ENCODE results near the gene TMEM106B. TPM values are rescaled to one million over a fixed set of nuclear protein-coding genes. Genes with fewer than 3 reads are reported as not detected.

TMEM106B gene
- total and polyA plus RNA-seq, 12 donors, result 10.7 to 308 (median 92.9) TPM

GRCh38 chr7:12210179-12211053, 678 bp upstream of the TMEM106B start:
- Histone ChIP-seq H3K4me1 (replicated peaks in 1 of 2) (peaks cover 16 to 20% of the 10 kb centered on the region in 2 donors), H3K4me3 (peak overlapping the region; percentile 20 to 80 (median 52)), H3K36me3 (replicated peaks in 1 of 2) (peaks cover 0 to 3% of the 10 kb centered on the region in 2 donors), H3K9me3 (replicated peaks in 1 of 3) (no peaks in the 10 kb centered on the region), H3K27ac (peak overlapping the region; percentile 81 to 97 (median 95)), H3K27me3 (no peaks in the 10 kb centered on the region)
- WGBS, 4 donors, result 1 to 3% (median 1%) methylated on average over 23 to 26 of the region's 26 CpGs
- intact Hi-C loops (cut with DNase I), result no loop called here
- peak; percentile 34 to 74 (median 57) for DNase-seq
- TF ChIP-seq, protein P1, sequence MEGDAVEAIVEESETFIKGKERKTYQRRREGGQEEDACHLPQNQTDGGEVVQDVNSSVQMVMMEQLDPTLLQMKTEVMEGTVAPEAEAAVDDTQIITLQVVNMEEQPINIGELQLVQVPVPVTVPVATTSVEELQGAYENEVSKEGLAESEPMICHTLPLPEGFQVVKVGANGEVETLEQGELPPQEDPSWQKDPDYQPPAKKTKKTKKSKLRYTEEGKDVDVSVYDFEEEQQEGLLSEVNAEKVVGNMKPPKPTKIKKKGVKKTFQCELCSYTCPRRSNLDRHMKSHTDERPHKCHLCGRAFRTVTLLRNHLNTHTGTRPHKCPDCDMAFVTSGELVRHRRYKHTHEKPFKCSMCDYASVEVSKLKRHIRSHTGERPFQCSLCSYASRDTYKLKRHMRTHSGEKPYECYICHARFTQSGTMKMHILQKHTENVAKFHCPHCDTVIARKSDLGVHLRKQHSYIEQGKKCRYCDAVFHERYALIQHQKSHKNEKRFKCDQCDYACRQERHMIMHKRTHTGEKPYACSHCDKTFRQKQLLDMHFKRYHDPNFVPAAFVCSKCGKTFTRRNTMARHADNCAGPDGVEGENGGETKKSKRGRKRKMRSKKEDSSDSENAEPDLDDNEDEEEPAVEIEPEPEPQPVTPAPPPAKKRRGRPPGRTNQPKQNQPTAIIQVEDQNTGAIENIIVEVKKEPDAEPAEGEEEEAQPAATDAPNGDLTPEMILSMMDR (IDR thresholded peaks at IDR 0.05), result no peak
- no peak for TF ChIP-seq POLR2A (IDR thresholded peaks at IDR 0.05)

GRCh38 chr7:12211711-12212485, 804 bp downstream of the TMEM106B start:
- Histone ChIP-seq H3K27me3 (no peaks in the 10 kb centered on the region), H3K36me3 (replicated peaks in 1 of 2) (peaks cover 0 to 5% of the 10 kb centered on the region in 2 donors), H3K27ac (peak overlapping the region; percentile 81 to 97 (median 95)), H3K4me1 (replicated peaks in 1 of 2) (peaks cover 16 to 20% of the 10 kb centered on the region in 2 donors), H3K9me3 (replicated peaks in 1 of 3) (no peaks in the 10 kb centered on the region), H3K4me3 (peak overlapping the region; percentile 20 to 80 (median 56))
- TF ChIP-seq, protein P1 (IDR thresholded peaks at IDR 0.05), result no peak
- TF ChIP-seq POLR2A (IDR thresholded peaks at IDR 0.05), result peak in 1 of 2 donors; percentile 44
- intact Hi-C loops (cut with DNase I), result no loop called here
- 7 to 16% (median 13%) methylated on average over 9 of the region's 9 CpGs for WGBS, 4 donors
- DNase-seq, result peak in 6 of 7 donors; percentile 21 to 38 (median 30)

DNA sequence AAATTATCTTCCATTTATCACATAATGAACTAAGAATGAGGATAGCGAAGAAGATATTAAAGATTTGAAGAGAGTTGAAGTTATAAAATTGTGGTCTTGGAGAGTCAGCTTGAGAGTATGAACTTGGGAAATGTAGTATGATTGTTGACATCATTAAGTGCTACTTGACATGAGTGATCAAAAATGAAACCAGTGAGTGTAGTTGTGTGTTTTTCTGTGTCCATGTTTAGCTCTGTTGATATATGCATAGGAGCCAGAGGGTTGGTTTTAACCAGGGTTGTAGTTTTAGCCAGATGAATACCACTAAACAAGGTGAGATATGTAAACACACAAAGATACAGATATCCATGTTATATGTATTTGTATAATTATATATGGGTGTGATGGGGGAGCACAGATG, 6.2 kb downstream of the TMEM106B start:
- no peak overlapping the region for H3K4me3 ChIP-seq
- no peak for DNase-seq
- H3K36me3 ChIP-seq (replicated peaks in 1 of 2), result peaks cover 0 to 20% of the 10 kb centered on the region in 2 donors
- no peaks in the 10 kb centered on the region for H3K27me3 ChIP-seq
- no peak overlapping the region for H3K27ac ChIP-seq
- WGBS, 4 donors, result 97 to 100% (median 99%) methylated on average over 1 of the region's 1 CpG
- H3K4me1 ChIP-seq (replicated peaks in 1 of 2), result peaks cover 17 to 19% of the 10 kb centered on the region in 2 donors
- intact Hi-C loops (cut with DNase I), result no loop called here
- TF ChIP-seq, protein P1 (IDR thresholded peaks at IDR 0.05), result no peak
- no peak for TF ChIP-seq POLR2A (IDR thresholded peaks at IDR 0.05)
- H3K9me3 ChIP-seq (replicated peaks in 1 of 3), result no peaks in the 10 kb centered on the region
